ENCODE measurements around the gene TMED1. TPM values are rescaled to one million over a fixed set of nuclear protein-coding genes. Genes with fewer than 3 reads are reported as not detected.

TMED1 gene
- total RNA-seq, 1 experiment from 2014 or later: 32.3 TPM

DNA sequence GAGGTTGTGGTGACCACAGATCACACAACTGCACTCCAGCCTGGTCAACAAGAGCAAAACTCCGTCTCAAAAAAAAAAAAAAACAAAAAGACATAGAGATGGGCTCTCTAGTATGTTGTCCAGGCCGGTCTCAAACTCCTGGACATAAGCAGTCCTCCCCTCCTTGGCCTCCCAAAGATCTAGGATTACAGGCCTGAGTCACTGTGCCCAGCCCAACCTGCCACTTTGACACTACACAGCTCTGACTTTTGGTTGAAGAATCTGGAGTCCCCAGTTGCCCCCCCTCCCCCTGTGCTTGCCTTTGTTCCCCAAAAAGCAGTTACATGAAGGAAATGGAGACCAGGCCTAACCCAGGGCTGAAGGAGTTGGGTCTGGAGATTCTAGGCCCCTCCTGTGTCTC lies 48.3 kb upstream of the TMED1 start:
- Mint-ChIP-seq H3K27me3 (ENCODE audit: low read depth) (no peaks in the 10 kb centered on the region), H3K4me1 (peaks cover 63 to 79% of the 10 kb centered on the region in 2 experiments), H3K4me3 (no peak overlapping the region), H3K36me3 (ENCODE audit: insufficient read depth in 1 of 3, low read depth in 3 of 3) (peaks cover 2 to 9% (median 3%) of the 10 kb centered on the region in 3 experiments; a peak in 4 of 7 replicates), H3K27ac (0 out of 7 replicates have a peak overlapping the region, but pooled peaks of 1 of the 3 experiments have one; percentile 38), H3K9me3 (no peaks in the 10 kb centered on the region)
- peaks cover 3% of the 10 kb centered on the region for H4K20me1 ChIP-seq (ENCODE audit: control insufficient read depth, insufficient read depth, insufficient read length)
- no peak for DNase-seq
- H2BK12ac ChIP-seq (ENCODE audit: insufficient read length, low read depth, low read length): no peak overlapping the region
- H3K56ac ChIP-seq (ENCODE audit: insufficient read length, low read depth, low read length): no peak overlapping the region
- H3K4ac ChIP-seq (ENCODE audit: low read depth, low read length): no peak overlapping the region
- no CpG with 5 or more reads among the region's 2 CpGs for WGBS (ENCODE audit: extremely low coverage, insufficient read length, low lambda C conversion rate)
- no peak overlapping the region for H4K91ac ChIP-seq (ENCODE audit: insufficient read length, low read depth, low read length)
- H3K79me1 ChIP-seq (ENCODE audit: insufficient read depth, low read depth, low read length, poor library complexity, severe bottlenecking): peaks cover 2% of the 10 kb centered on the region
- H4K5ac ChIP-seq (ENCODE audit: insufficient read length, low read depth, low read length): no peak overlapping the region
- no peak overlapping the region for H2BK15ac ChIP-seq (ENCODE audit: low read depth, low read length)
- no peak overlapping the region for H2AK5ac ChIP-seq (ENCODE audit: insufficient read length, low read length)
- no peaks in the 10 kb centered on the region for H3K9me3 ChIP-seq (ENCODE audit: control insufficient read depth, low read depth, low read length)
- no peak overlapping the region for H2BK20ac ChIP-seq (ENCODE audit: low read depth, low read length, poor library complexity, severe bottlenecking)
- H3T11ph ChIP-seq (ENCODE audit: low read length): no peak overlapping the region
- H3K27me3 ChIP-seq (ENCODE audit: insufficient read depth, low read length): no peaks in the 10 kb centered on the region
- H3K4me1 ChIP-seq (ENCODE audit: insufficient read depth, low read length): peaks cover 22% of the 10 kb centered on the region; the same call in 1 of the 2 replicates
- no peak overlapping the region for H2BK120ac ChIP-seq (ENCODE audit: low read depth, low read length, poor library complexity, severe bottlenecking)
- H2BK5ac ChIP-seq (ENCODE audit: insufficient read length, low read length): no peak overlapping the region
- H3K4me2 ChIP-seq (ENCODE audit: insufficient read depth, insufficient read length, low read length): no peak overlapping the region
- H3K14ac ChIP-seq (ENCODE audit: insufficient read depth, low read length): no peak overlapping the region
- H3K79me2 ChIP-seq (ENCODE audit: insufficient read depth, low read length): peaks cover 26% of the 10 kb centered on the region; the same call in 1 of the 2 replicates
- no peaks in the 10 kb centered on the region for H3K23me2 ChIP-seq (ENCODE audit: insufficient read length, low read depth, low read length, poor library complexity, severe bottlenecking)
- no peak overlapping the region for H2AFZ ChIP-seq (ENCODE audit: low read length)
- no peak overlapping the region for H3K18ac ChIP-seq (ENCODE audit: insufficient read length, low read depth, low read length)
- TF ChIP-seq, protein P1, sequence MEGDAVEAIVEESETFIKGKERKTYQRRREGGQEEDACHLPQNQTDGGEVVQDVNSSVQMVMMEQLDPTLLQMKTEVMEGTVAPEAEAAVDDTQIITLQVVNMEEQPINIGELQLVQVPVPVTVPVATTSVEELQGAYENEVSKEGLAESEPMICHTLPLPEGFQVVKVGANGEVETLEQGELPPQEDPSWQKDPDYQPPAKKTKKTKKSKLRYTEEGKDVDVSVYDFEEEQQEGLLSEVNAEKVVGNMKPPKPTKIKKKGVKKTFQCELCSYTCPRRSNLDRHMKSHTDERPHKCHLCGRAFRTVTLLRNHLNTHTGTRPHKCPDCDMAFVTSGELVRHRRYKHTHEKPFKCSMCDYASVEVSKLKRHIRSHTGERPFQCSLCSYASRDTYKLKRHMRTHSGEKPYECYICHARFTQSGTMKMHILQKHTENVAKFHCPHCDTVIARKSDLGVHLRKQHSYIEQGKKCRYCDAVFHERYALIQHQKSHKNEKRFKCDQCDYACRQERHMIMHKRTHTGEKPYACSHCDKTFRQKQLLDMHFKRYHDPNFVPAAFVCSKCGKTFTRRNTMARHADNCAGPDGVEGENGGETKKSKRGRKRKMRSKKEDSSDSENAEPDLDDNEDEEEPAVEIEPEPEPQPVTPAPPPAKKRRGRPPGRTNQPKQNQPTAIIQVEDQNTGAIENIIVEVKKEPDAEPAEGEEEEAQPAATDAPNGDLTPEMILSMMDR (conservative IDR thresholded peaks at IDR 0.05): no peak
- no peak overlapping the region for H4K8ac ChIP-seq (replicated peaks; ENCODE audit: insufficient read length, low read depth, low read length)
- no peak overlapping the region for H3K23ac ChIP-seq (ENCODE audit: insufficient read length, low read depth, low read length)
- H3K9ac ChIP-seq (ENCODE audit: extremely low read depth, insufficient read length, low read length): no peak overlapping the region
- no peak overlapping the region for H3K27ac ChIP-seq (ENCODE audit: insufficient read length, low read depth, low read length)

All from H9 (cell line).